Right kidney (tissue), 1 donor: Measurements from ENCODE around the gene PAOX.
A peak's percentile ranks its signal among the peaks of the same experiment; 100 is the strongest.
"Not testable (repeated sequence)": the region's sequence is repeated elsewhere in the genome, so short reads cannot be mapped to it uniquely, and the experiment has no call there.

Source experiments
- DNase-seq: peaks from one replicate; pipeline ENCODE4 v3.0.0-alpha.2; 2016

Gene PAOX

DNA sequence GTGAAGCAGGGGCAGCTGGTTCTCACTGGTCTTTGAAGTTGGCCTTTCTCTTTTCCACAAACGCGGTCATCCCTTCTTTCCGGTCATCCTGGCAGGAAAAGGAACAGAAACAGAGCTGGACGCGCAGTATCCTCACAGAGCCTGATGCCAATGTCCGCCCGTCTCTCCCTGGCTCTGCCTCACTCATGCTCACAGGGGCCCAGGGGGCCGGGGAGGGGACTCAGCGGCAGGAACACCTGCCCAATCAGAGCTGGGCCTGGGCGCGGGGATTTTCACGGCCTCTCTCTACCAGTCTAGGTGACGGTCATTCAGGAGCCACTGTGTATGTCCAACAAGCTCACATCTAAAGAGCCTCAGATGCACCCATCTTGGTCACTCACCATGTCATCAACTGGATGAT is 16.2 kb upstream of the PAOX start:
- DNase-seq: no peak

- no peak for DNase-seq
These were observed 14.2 kb upstream of the PAOX start for GRCh38 chr10:133364645-133365431.

- no peak for DNase-seq
These were observed 13.5 kb upstream of the PAOX start for GRCh38 chr10:133365461-133366129.

GRCh38 chr10:133366130-133366478 is 13.0 kb upstream of the PAOX start:
- no peak for DNase-seq

GRCh38 chr10:133366751-133367150 is 12.3 kb upstream of the PAOX start:
- DNase-seq: no peak

DNA sequence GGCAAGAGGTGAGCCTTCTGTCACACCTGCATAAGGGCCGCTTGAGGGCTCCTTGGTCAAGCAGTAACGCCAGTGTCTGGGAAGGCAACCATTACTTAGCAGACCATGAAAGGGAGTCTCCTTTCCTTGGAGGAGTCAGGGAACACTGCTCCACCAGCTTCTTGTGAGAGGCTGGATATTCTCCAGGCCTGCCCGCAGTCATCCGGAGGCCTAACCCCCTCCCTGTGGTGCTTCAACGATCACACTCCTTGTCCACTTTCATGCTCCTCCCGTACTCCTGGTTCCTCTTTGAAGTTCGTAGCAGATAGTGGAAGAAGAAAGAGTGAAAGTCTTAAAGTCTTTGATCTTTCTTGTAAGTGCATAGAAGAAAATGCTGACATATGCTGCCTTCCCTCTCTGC is 11.6 kb upstream of the PAOX start:
- not testable (repeated sequence) for DNase-seq

- DNase-seq: no peak
These were observed 10.9 kb upstream of the PAOX start for GRCh38 chr10:133368153-133368552.

- no peak for DNase-seq
These were observed 8.9 kb upstream of the PAOX start for GRCh38 chr10:133370030-133370786.

DNA sequence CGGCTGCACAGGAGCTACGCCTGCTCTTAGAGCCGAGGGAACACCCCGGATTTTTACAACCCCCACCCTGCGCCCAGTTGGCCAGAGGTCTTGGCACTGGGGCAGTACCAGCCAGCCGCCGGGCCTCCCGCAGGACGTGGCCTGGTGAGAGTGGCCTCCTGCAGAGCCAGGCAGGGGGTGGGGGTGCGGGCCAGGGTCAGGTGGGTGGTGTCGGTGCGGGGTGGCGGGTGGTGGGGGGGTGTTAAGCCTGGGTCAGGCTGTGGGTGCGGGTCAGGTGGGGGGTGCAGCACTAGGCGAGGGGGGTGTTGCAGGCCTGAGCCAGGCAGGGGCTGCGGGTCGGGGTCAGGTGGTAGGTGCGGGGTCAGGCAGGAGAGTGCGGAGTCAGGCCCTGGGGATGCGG is 6.6 kb upstream of the PAOX start:
- DNase-seq: no peak

- DNase-seq: peak; percentile 79
These were observed 5.6 kb upstream of the PAOX start, which contains the start of gene ECHS1 for GRCh38 chr10:133373174-133374090. TSS of gene ECHS1 (minus strand) at chr10:133373354. CDS start at chr10:133373333, 21 bp downstream.

GRCh38 chr10:133375357-133376115 is 3.5 kb upstream of the PAOX start:
- no peak for DNase-seq

- not testable (repeated sequence) for DNase-seq
These were observed 2.9 kb upstream of the PAOX start for GRCh38 chr10:133376183-133376582.

DNA sequence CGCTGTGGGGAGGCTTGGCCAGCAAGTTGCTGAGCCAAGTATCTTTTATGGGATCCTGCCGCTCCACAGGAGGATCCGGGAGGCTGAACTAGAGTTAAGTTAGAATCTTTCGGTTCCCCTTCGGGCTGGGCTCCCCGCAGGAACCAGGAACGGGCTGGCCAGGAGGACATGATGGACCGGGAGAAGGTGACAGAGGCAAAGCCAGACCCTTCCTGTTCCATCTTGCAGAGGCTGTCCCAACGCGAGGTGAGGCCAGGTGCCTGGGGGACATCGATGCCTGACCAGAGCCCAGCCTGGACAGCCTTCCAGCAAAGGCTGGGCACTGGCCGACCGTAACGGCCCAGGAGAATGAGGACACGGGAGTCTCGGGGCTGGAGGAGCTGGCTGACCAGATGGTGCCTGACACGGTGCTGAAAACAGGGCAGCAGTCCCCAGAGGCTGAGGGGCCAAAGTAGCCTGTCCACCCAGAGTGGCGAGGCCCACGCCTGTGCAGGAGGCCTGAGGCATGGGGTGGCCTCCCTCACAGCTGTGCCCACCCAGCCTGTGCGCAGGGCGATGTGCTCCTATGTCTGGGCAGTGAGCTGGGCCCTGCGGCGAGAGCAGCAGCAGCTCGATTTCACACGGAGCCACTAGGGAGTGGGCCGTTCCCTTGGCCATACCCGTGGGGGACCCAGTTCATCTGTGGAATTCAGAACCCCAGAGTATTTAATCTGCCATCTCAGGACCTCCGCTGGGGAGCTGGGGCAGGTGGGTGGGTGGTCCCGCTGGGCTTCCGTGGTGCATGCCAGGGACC is 1.8 kb upstream of the PAOX start:
- peak; percentile 31 for DNase-seq

DNA sequence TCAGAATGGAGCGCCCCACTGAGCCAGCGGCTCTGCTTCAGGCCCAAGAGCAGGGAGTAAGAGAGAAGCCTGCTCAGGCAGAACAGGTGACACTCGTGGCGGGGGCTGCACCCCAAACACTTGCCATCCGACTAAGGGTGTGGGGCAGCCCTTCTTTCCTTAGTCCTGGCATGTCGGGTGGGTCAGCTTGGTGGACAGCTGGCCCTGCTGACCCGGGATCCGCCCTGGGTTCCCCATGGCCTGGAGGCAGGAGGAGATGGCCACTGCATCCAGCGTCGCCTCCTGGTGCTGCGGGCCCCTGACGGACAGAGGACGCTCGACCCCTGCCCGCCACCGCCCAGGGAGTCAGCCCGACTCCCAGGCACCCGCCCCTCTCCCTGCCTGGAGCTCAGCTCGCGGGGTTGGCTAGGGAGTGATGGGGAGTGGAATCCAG is 1.2 kb upstream of the PAOX start:
- DNase-seq: no peak

GRCh38 chr10:133378251-133379096 is 588 bp upstream of the PAOX start:
- DNase-seq: peak; percentile 91

DNA sequence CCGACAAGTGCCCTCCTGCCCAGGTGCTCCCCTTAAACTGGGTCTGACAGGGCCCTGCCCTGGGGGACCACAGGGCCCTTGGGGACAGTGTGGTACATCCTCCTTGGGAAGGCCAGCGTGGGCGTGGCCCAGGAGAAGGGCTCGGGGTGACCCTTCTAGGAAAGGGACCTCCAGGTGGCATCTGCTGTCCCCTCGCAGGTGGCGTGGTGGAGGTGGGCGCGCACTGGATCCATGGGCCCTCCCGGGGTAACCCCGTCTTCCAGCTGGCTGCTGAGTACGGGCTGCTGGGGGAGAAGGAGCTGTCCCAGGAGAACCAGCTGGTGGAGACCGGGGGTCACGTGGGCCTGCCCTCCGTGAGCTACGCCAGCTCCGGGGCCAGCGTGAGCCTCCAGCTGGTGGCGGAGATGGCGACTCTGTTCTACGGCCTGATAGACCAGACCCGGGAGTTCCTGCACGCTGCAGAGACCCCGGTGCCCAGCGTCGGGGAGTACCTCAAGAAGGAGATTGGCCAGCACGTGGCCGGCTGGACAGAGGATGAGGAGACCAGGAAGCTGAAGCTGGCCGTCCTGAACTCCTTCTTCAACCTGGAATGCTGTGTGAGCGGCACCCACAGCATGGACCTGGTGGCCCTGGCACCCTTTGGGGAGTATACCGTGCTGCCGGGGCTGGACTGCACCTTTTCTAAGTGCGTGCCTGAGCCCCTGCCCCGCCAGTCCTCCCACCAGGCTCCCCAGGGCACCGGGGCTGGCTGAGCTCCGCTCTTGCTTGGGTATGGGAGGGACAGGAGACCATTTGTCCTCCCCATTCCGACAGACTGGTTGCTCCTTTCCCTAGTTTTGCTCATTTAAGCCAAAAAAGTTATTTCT is 972 bp downstream of the PAOX start:
- peak; percentile 40 for DNase-seq

DNA sequence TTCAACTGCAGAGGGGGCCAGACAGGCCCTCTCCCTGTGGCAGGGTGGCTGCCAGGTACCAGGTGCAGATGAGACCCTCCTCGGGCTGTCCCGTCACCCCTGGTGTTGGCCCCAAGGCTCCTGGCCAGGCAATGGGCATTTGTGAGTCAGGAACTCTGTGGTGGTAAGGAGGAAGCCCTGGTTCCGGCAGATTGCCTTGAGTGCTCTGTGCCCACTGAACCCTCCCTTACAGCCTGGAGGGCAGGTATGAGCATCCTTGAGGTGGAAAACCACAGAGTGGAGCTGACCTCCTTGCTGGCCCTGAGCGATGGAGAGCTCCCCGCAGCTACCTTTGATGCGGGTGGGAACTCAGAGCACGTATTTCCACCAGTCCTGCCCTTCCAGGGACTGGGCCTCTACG is 2.0 kb downstream of the PAOX start:
- no peak for DNase-seq

GRCh38 chr10:133383551-133383950 is 4.5 kb downstream of the PAOX start:
- no peak for DNase-seq
